Measurements from ENCODE around the gene ZNF618.

- TF ChIP-seq EP300 (IDR thresholded peaks at IDR 0.05) (no peak), CTCF (IDR thresholded peaks at IDR 0.05) (no peak), POLR2A (IDR thresholded peaks at IDR 0.05) (no peak)
Measured at GRCh38 chr9:114005371-114006154, 129.5 kb downstream of the ZNF618 start.
